Measurements from ENCODE around the gene GALK2. TPM values are rescaled to one million over a fixed set of nuclear protein-coding genes. Genes with fewer than 3 reads are reported as not detected.

Gene GALK2
- total and polyA plus RNA-seq, 2 of the 4 experiments (the other 2 are of a cell fraction), result 27.0 to 63.6 TPM

DNA sequence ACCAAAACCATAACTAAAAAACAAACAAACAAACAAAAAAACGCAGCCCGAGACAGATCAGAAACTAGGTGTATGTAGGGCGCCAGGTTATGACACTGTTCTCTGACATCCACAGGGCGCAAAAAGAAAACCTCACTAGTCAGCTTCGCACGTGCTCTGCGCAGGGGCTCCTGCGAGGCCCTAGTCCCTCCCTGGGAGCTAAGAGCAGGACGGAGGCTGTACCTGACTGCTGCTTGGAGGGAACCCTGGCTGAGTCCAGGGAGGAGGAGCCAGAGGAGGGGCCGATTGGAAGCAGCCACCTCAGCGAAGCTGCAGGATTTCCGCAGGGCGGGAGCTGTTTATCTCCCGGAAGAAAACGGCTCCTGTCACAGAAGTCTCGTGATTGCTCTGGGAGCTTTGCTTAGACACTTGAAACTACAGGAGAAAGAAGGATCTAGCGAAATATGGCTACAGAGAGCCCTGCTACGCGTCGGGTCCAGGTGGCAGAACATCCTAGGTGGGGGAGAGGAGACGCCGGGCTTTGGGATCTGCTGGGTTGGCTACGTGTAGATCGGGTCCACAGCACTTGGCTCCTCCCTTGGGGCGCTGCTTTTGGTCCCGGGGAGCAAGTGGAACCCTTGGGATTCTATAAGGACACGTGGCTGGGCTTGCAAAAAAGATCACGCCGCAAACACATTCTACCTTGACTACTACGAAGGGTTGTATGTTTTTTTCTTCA is at the start of gene GALK2 (continued):
- TF ChIP-seq, protein P1, sequence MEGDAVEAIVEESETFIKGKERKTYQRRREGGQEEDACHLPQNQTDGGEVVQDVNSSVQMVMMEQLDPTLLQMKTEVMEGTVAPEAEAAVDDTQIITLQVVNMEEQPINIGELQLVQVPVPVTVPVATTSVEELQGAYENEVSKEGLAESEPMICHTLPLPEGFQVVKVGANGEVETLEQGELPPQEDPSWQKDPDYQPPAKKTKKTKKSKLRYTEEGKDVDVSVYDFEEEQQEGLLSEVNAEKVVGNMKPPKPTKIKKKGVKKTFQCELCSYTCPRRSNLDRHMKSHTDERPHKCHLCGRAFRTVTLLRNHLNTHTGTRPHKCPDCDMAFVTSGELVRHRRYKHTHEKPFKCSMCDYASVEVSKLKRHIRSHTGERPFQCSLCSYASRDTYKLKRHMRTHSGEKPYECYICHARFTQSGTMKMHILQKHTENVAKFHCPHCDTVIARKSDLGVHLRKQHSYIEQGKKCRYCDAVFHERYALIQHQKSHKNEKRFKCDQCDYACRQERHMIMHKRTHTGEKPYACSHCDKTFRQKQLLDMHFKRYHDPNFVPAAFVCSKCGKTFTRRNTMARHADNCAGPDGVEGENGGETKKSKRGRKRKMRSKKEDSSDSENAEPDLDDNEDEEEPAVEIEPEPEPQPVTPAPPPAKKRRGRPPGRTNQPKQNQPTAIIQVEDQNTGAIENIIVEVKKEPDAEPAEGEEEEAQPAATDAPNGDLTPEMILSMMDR (conservative IDR thresholded peaks at IDR 0.05; ENCODE audit: low read depth, low read length), result no peak
- TF ChIP-seq CEBPB (IDR thresholded peaks at IDR 0.05; ENCODE audit: low read depth, low read length) (no peak), FOS (IDR thresholded peaks at IDR 0.05; ENCODE audit: low read depth, low read length) (no peak)

DNA sequence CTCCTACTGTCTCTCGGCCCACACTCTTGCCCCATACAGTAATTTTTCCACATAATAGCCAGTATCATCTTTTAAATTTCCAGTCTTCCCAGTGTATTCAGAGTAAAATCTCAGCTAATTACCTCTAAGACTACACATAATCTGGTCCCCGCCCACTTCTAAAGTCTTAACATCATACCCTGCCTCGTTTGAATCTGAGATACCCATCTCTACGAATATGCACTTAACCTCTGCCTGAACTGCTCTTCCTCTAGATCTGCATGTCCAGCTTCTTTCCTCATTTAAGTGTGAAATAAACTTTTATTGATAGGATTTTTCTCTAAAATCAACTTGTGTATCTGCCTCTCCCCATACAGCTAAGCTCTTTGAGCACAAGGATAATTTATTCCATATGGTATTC is 49.2 kb upstream of the GALK2 start:
- intact Hi-C loops (cut with micrococcal nuclease) (no loop called here), dilution Hi-C loops (cut with HindIII; ENCODE audit: low sequenced_read_pairs, unreplicated experiment) (no loop called here), in situ Hi-C loops (cut with MboI; ENCODE audit: low sequenced_read_pairs) (no loop called here)
- POLR2A ChIA-PET (ENCODE audit: unreplicated experiment), result no interaction called here
- Histone ChIP-seq H3K4me2 (ENCODE audit: low read depth, low read length) (no peak overlapping the region), H2AK5ac (ENCODE audit: low read depth, low read length) (no peak overlapping the region), H3K14ac (replicated peaks; ENCODE audit: low read depth, low read length) (no peak overlapping the region), H3K9ac (ENCODE audit: low read depth, low read length) (no peak overlapping the region), H4K8ac (ENCODE audit: low read depth in 2 of 2, low read length in 2 of 2) (no peak overlapping the region), H3K4me3 (ENCODE audit: insufficient read depth, low read depth, low read length) (no peak overlapping the region), H3K9me1 (ENCODE audit: insufficient read depth, low read length) (no peaks in the 10 kb centered on the region), H3K79me1 (ENCODE audit: low read depth in 1 of 2, low read length in 2 of 2) (no peaks in the 10 kb centered on the region; a peak in 1 of 4 replicates), H3K56ac (ENCODE audit: extremely low read depth, insufficient read depth, low read length) (no peak overlapping the region), H2BK20ac (ENCODE audit: low read depth, low read length) (no peak overlapping the region), H3K4ac (ENCODE audit: low read depth, low read length) (no peak overlapping the region), H2BK15ac (ENCODE audit: low read depth, low read length) (no peak overlapping the region), H3K27me3 (ENCODE audit: control insufficient read depth, insufficient read depth, low read length) (no peaks in the 10 kb centered on the region), H2AFZ (replicated peaks; ENCODE audit: low read length, poor library complexity) (no peak overlapping the region), H4K91ac (ENCODE audit: insufficient read depth, low read depth, low read length) (no peak overlapping the region), H3K4me1 (ENCODE audit: control insufficient read depth, insufficient read depth, low read length) (no peaks in the 10 kb centered on the region), H4K5ac (ENCODE audit: low read depth, low read length) (no peak overlapping the region), H3K27ac (ENCODE audit: insufficient read depth, low read length) (no peak overlapping the region), H3K36me3 (ENCODE audit: control insufficient read depth, insufficient read depth, low read length) (0 out of 2 replicates have a peak, but pooled peaks cover 6% of the 10 kb centered on the region), H2BK120ac (ENCODE audit: low read depth, low read length) (no peak overlapping the region), H3K18ac (ENCODE audit: low read depth, low read length) (no peak overlapping the region; the same call in 1 of the 2 replicates), H2BK5ac (ENCODE audit: low read depth, low read length, poor library complexity, severe bottlenecking) (no peak overlapping the region), H3K23ac (ENCODE audit: low read depth, low read length) (no peak overlapping the region), H3K9me3 (ENCODE audit: control insufficient read depth, insufficient read depth, low read length) (no peaks in the 10 kb centered on the region), H2AK9ac (replicated peaks; ENCODE audit: low read depth, low read length, poor library complexity) (no peak overlapping the region), H4K20me1 (ENCODE audit: insufficient read depth, low read length) (no peaks in the 10 kb centered on the region)
- DNase-seq, result no peak
- no TSS peak for BruUV-seq (replicated peaks)
- TF ChIP-seq, protein P1 (conservative IDR thresholded peaks at IDR 0.05; ENCODE audit: low read depth, low read length), result no peak
- TF ChIP-seq CEBPB (IDR thresholded peaks at IDR 0.05; ENCODE audit: low read depth, low read length), result no peak
- no peak for TF ChIP-seq RFX5 (IDR thresholded peaks at IDR 0.05; ENCODE audit: low read depth, low read length)
- no peak for TF ChIP-seq MXI1 (IDR thresholded peaks at IDR 0.05; ENCODE audit: borderline replicate concordance, low read depth, low read length)
- TF ChIP-seq BHLHE40 (IDR thresholded peaks at IDR 0.05; ENCODE audit: low read depth, low read length), result no peak
- TF ChIP-seq SMC3 (IDR thresholded peaks at IDR 0.05; ENCODE audit: low read depth, low read length), result no peak
- TF ChIP-seq CHD1 (IDR thresholded peaks at IDR 0.05; ENCODE audit: low read depth, low read length), result no peak
- TF ChIP-seq, protein P2, sequence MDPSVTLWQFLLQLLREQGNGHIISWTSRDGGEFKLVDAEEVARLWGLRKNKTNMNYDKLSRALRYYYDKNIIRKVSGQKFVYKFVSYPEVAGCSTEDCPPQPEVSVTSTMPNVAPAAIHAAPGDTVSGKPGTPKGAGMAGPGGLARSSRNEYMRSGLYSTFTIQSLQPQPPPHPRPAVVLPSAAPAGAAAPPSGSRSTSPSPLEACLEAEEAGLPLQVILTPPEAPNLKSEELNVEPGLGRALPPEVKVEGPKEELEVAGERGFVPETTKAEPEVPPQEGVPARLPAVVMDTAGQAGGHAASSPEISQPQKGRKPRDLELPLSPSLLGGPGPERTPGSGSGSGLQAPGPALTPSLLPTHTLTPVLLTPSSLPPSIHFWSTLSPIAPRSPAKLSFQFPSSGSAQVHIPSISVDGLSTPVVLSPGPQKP (IDR thresholded peaks at IDR 0.05; ENCODE audit: borderline replicate concordance, low read depth, low read length), result no peak
- WGBS, 2 experiments (ENCODE audit: extremely low coverage in 2 of 2, insufficient read length in 1 of 2), result 100% methylated on average over 1 of the region's 4 CpGs; no CpG with 5 or more reads in 1 of the 2 experiments
- CTCF ChIA-PET, result no interaction called here
- no peak for ATAC-seq (ENCODE audit: low read depth)
